ENCODE data around the gene BEGAIN. TPM values are rescaled to one million over a fixed set of nuclear protein-coding genes. Genes with fewer than 3 reads are reported as not detected.

Gene BEGAIN
- total RNA-seq, 1 donor from 2014 or later = 5.1 TPM

DNA sequence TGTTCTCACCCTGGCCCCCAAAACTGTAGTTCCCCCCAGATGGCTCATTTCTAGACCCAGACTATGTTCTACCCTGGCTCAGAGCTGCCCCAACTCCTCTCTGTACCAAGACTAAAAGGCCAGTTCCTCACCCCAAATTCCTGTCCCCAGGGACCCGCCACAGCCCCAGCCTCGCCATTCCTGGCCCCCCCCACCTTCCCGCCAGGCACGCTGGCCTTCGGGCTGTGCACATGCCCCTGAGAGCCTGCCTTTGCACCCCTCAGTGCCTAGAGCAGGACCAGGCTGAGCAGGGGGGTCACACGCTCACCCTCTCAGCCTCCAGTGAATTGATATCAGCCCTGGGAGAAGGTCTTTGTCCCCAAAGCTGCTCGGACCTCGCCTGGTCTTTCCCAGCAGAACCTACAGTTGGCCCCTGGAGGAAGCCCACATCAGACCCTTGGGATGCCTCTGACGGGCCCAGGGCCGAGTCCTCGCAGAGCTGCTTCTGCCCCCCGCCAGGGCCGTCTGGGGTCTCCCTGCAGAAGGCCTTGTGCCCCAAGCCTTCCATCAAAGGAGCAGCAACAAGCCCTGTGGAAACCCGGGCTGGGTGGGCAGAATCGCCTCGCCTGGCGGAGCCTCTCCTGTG, 32.4 kb downstream of the BEGAIN start:
- no peak overlapping the region for H3K27ac Mint-ChIP-seq (ENCODE audit: unreplicated experiment)
- H3K36me3 Mint-ChIP-seq (ENCODE audit: low read depth) = no peaks in the 10 kb centered on the region
- H3K4me1 Mint-ChIP-seq (ENCODE audit: low read depth) = no peaks in the 10 kb centered on the region
- H3K27me3 Mint-ChIP-seq (ENCODE audit: low read depth) = peaks cover 3% of the 10 kb centered on the region
- H3K9me3 Mint-ChIP-seq (ENCODE audit: low read depth) = no peaks in the 10 kb centered on the region
- no peak overlapping the region for H3K4me3 Mint-ChIP-seq (ENCODE audit: unreplicated experiment)
- TF ChIP-seq, protein P1, sequence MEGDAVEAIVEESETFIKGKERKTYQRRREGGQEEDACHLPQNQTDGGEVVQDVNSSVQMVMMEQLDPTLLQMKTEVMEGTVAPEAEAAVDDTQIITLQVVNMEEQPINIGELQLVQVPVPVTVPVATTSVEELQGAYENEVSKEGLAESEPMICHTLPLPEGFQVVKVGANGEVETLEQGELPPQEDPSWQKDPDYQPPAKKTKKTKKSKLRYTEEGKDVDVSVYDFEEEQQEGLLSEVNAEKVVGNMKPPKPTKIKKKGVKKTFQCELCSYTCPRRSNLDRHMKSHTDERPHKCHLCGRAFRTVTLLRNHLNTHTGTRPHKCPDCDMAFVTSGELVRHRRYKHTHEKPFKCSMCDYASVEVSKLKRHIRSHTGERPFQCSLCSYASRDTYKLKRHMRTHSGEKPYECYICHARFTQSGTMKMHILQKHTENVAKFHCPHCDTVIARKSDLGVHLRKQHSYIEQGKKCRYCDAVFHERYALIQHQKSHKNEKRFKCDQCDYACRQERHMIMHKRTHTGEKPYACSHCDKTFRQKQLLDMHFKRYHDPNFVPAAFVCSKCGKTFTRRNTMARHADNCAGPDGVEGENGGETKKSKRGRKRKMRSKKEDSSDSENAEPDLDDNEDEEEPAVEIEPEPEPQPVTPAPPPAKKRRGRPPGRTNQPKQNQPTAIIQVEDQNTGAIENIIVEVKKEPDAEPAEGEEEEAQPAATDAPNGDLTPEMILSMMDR (IDR thresholded peaks at IDR 0.05) = no peak
- no peak for DNase-seq (ENCODE audit: low spot score)

DNA sequence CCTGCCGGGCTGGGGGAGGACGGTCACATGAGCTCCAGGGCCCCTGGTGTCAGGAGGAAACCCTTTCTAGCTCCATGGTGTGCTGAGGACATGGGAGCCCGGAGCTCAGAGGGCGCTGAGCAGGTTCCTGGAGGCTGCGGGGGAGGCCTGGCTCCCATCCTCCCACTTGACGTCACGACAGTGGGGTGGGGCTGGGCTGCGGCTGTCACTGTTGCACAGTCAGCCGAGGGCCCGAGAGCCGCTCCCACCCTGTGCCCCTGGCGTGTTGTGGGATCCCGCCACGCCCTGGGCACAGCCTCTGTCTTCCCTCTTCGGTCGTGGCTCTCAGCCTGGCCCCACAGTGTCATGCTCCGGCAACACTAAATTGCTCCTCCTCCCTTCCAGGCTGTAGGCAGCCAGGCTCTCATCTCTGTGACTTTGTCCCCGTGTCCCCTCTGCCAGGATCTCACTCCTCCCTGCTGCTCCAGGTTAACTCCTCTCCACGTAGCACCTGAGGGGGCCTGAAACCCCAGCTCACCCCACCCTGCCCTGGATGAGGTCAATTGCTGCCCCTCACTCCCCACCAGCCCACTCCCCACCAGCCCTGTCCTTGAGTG, 33.0 kb downstream of the BEGAIN start:
- Mint-ChIP-seq H3K9me3 (ENCODE audit: low read depth) (no peaks in the 10 kb centered on the region), H3K27me3 (ENCODE audit: low read depth) (peaks cover 3% of the 10 kb centered on the region), H3K36me3 (ENCODE audit: low read depth) (no peaks in the 10 kb centered on the region), H3K4me1 (ENCODE audit: low read depth) (no peaks in the 10 kb centered on the region), H3K4me3 (ENCODE audit: unreplicated experiment) (no peak overlapping the region), H3K27ac (ENCODE audit: unreplicated experiment) (no peak overlapping the region)
- no peak for DNase-seq (ENCODE audit: low spot score)
- TF ChIP-seq, protein P1 (IDR thresholded peaks at IDR 0.05) = no peak

DNA sequence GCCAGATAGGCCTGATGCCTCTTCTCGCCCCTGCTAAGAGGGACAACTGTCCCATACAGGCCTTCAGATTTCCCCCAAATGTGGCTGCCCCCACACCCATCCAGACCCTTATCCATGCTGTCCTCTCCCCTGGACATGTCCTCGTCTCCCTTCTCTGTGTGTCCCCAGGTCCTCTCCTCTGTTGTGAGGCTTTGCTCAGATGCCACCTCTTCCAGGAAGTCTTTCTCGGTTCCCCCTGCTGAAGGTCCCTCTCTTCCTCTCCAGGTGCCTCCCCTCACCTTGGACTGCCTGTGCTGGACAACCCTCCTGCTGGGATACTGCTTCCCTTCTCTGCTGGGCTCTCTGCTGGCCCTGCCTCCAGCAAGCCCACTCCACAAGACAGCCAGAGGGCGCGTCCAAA, 33.7 kb downstream of the BEGAIN start:
- Mint-ChIP-seq H3K4me1 (ENCODE audit: low read depth) (peaks cover under 1% of the 10 kb centered on the region), H3K36me3 (ENCODE audit: low read depth) (no peaks in the 10 kb centered on the region), H3K27ac (ENCODE audit: unreplicated experiment) (no peak overlapping the region), H3K27me3 (ENCODE audit: low read depth) (peaks cover 3% of the 10 kb centered on the region), H3K9me3 (ENCODE audit: low read depth) (no peaks in the 10 kb centered on the region), H3K4me3 (ENCODE audit: unreplicated experiment) (no peak overlapping the region)
- DNase-seq (ENCODE audit: low spot score) = no peak
- TF ChIP-seq, protein P1 (IDR thresholded peaks at IDR 0.05) = no peak

DNA sequence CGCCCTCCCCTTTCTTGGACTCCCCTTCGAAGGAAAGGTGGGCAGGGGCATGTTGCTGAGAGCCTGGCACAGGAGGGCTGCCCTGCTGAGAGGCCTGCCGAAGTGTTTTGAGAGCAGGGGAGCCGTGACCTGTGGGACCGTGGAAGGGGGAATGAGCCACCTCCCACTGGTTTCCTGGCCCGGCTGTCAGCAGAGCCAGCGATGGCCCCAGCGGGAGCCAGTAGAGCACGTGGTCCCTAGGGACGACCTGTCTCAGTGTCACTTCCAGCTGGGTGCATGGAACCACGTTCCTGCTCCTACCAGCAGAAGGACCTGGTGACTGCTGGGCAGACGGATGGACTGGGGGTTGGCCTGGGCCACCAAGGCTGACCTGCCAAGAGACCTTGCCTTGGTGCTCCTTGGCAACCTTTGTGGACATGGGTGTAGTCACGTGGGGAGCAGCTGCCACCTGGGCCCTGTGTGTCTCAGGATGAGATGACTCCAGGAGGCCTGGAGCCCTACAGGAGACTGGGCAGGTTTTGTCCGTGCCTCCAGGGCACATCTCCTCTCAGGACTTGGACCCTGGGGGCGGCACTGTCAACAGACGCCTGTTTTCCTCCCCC, 34.6 kb downstream of the BEGAIN start:
- Mint-ChIP-seq H3K4me1 (ENCODE audit: low read depth) (peaks cover 9% of the 10 kb centered on the region), H3K36me3 (ENCODE audit: low read depth) (no peaks in the 10 kb centered on the region)

DNA sequence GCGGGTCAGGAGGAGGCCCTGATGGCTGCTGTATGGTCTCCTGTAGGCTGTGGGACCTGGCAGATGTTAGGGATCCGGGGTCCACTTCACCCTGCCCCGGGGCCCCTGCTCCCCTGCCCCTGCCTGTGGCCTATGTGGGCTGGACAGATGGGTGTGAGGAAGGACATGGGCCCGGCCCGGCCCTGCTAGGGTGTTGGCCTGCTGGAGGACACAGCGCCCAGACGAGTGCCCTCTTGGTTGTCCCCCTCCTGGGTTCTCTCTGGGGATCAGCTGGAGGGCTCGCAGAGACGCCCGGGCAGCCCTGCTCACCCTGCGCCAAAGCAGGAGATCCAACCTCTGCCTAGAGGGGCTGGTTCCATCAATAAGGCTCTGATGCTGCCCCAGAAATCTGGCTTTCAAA, 36.2 kb downstream of the BEGAIN start:
- Mint-ChIP-seq H3K36me3 (ENCODE audit: low read depth) (no peaks in the 10 kb centered on the region), H3K4me3 (ENCODE audit: unreplicated experiment) (no peak overlapping the region), H3K9me3 (ENCODE audit: low read depth) (no peaks in the 10 kb centered on the region), H3K27me3 (ENCODE audit: low read depth) (peaks cover 3% of the 10 kb centered on the region), H3K27ac (ENCODE audit: unreplicated experiment) (no peak overlapping the region), H3K4me1 (ENCODE audit: low read depth) (peaks cover 9% of the 10 kb centered on the region)
- TF ChIP-seq, protein P1 (IDR thresholded peaks at IDR 0.05) = no peak
- DNase-seq (ENCODE audit: low spot score) = no peak

More for the DNA sequence above, 34.6 kb downstream of the BEGAIN start:
- TF ChIP-seq, protein P1 (IDR thresholded peaks at IDR 0.05) = no peak
- peaks cover 3% of the 10 kb centered on the region for H3K27me3 Mint-ChIP-seq (ENCODE audit: low read depth)
- H3K27ac Mint-ChIP-seq (ENCODE audit: unreplicated experiment) = no peak overlapping the region
- DNase-seq (ENCODE audit: low spot score) = no peak
- no peak overlapping the region for H3K4me3 Mint-ChIP-seq (ENCODE audit: unreplicated experiment)
- H3K9me3 Mint-ChIP-seq (ENCODE audit: low read depth) = no peaks in the 10 kb centered on the region

Data from chondrocyte (in vitro differentiated cells).